ENCODE measurements around the gene HTRA1.

GRCh38 chr10:122532601-122533296 lies 71.4 kb downstream of the HTRA1 start:
- TF ChIP-seq, protein P1, sequence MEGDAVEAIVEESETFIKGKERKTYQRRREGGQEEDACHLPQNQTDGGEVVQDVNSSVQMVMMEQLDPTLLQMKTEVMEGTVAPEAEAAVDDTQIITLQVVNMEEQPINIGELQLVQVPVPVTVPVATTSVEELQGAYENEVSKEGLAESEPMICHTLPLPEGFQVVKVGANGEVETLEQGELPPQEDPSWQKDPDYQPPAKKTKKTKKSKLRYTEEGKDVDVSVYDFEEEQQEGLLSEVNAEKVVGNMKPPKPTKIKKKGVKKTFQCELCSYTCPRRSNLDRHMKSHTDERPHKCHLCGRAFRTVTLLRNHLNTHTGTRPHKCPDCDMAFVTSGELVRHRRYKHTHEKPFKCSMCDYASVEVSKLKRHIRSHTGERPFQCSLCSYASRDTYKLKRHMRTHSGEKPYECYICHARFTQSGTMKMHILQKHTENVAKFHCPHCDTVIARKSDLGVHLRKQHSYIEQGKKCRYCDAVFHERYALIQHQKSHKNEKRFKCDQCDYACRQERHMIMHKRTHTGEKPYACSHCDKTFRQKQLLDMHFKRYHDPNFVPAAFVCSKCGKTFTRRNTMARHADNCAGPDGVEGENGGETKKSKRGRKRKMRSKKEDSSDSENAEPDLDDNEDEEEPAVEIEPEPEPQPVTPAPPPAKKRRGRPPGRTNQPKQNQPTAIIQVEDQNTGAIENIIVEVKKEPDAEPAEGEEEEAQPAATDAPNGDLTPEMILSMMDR (IDR thresholded peaks at IDR 0.05 in 8 of 11, conservative IDR thresholded peaks at IDR 0.05 in 3 of 11), result no peak
- TF ChIP-seq POLR2A (IDR thresholded peaks at IDR 0.05), result no peak
